Measurements from ENCODE around the gene SERPINA5. TPM values are rescaled to one million over a fixed set of nuclear protein-coding genes. Genes with fewer than 3 reads are reported as not detected.

The SERPINA5 gene
- total and polyA plus RNA-seq, 2 of the 8 experiments (the other 6 are each of a cell fraction or from before 2014, with no cell fraction given) = 1.8 to 1.9 TPM

GRCh38 chr14:94583557-94583956, 2.3 kb downstream of the SERPINA5 start (continued):
- no peak for TF ChIP-seq CHD7 (IDR thresholded peaks at IDR 0.05; ENCODE audit: insufficient replicate concordance, low read length)
- no peak for TF ChIP-seq SAP30 (IDR thresholded peaks at IDR 0.05; ENCODE audit: insufficient read depth, insufficient replicate concordance, low read length)
- TF ChIP-seq E2F6 (IDR thresholded peaks at IDR 0.05) = no peak
- no peak for TF ChIP-seq BRCA1 (IDR thresholded peaks at IDR 0.05; ENCODE audit: low read depth, low read length)
- TF ChIP-seq SIX5 (IDR thresholded peaks at IDR 0.05; ENCODE audit: low read depth, low read length) = no peak
- TF ChIP-seq POU5F1 (IDR thresholded peaks at IDR 0.05; ENCODE audit: low read depth, low read length) = no peak
- no peak for TF ChIP-seq TCF12 (IDR thresholded peaks at IDR 0.05; ENCODE audit: low read depth, low read length)
- no peak for TF ChIP-seq CEBPB (IDR thresholded peaks at IDR 0.05; ENCODE audit: low read depth, low read length)
- no peak for TF ChIP-seq SIRT6 (IDR thresholded peaks at IDR 0.05; ENCODE audit: low read length)
- no peak for TF ChIP-seq KDM1A (IDR thresholded peaks at IDR 0.05; ENCODE audit: borderline replicate concordance, low read length)
- no peak for TF ChIP-seq PHF8 (conservative IDR thresholded peaks at IDR 0.05; ENCODE audit: low read depth, low read length)
- no peak for TF ChIP-seq MAFK (IDR thresholded peaks at IDR 0.05; ENCODE audit: low read depth, low read length)

Data from H1 (cell line).